ENCODE results near the gene HSP90AA1.
A peak's percentile ranks its signal among the peaks of the same experiment; 100 is the strongest.
"Not testable (repeated sequence)": the region's sequence is repeated elsewhere in the genome, so short reads cannot be mapped to it uniquely, and the experiment has no call there.

Gene HSP90AA1

GRCh38 chr14:102086972-102087761 lies at the start of gene HSP90AA1:
Gene HSP90AA1, minus strand, starts transcription at chr14:102087044. Its CDS starts 666 bp downstream, at chr14:102086378.
- DNase-seq, result peak; percentile 61

DNA sequence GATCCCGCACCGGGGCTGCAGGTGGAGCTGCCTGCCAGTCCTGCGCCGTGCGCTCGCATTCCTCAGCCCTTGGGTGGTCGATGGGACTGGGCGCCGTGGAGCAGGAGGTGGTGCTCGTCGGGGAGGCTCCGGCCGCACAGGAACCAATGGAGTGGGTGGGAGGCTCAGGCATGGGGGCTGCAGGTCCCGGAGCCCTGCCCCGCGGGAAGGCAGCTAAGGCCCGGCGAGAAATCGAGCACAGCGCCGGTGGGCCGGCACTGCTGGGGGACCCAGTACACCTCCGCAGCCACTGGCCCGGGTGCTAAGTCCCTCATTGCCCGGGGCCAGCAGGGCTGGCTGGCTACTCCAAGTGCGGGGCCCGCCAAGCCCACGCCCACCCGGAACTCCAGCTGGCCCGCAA lies 48.6 kb upstream of the HSP90AA1 start:
- DNase-seq, result not testable (repeated sequence)

DNA sequence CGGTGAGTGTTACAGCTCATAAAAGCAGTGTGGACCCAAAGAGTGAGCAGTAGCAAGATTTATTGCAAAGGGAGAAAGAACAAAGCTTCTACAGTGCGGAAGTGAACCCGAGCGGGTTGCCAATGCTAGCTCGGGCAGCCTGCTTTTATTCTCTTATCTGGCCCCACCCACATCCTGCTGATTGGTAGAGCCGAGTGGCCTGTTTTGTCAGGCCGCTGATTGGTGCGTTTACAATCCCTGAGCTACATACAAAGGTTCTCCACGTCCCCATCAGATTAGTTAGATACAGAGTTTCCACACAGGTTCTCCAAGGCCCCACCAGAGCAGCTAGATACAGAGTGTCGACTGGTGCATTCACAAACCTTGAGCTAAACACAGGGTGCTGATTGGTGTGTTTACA lies 47.9 kb upstream of the HSP90AA1 start:
- DNase-seq, result not testable (repeated sequence)

GRCh38 chr14:102134021-102134420 lies 47.2 kb upstream of the HSP90AA1 start:
- not testable (repeated sequence) for DNase-seq

GRCh38 chr14:102131741-102132140 lies 44.9 kb upstream of the HSP90AA1 start:
- DNase-seq, result no peak

DNA sequence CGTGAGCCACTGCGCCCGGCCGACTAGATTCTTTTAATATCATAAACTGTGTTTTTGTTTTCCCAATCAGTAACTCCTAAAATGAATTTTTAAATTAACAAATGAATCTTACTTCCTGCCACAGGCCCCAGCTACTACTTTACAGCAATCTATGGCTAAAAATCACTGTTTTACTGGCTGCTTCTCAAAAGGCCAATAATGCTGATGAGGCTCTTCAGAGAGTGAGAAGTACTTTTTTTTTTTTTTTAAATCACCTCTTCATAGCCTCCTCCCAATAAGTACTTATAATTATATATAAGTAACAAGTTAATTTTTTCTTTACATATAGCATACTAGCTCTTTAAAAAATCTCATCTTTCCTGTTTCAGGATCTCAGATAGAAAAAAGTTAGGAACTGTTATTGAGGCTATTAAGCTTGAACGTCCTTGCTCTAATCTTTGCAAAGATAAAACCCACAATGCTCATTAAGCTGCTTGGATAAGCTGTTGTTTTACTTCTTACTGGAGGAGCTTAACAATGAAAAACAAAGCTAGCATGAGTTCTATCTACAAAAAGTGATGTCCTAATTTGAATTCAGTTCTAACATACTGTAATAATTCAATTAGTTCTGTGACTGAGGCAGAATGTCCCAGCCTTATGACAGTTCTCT lies 40.1 kb upstream of the HSP90AA1 start:
- DNase-seq, result no peak

DNA sequence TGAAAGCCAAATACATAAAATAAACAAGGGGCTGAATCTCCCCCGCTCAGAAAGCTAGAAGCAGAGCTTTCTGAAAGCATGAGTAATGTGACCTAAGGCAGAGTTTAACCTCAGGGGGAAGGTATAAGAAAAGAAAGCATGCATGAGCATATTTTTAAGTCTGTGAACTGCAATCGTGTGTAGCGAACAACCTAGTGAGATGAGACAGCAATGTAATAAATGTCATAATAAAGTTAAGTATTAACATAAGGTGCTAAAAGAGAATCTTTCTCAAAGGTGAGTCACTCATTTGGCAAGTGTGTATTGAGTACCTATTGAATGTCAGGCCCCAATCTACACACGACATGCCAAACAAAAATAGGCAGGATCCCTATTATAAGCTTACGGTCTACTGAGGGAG lies 38.7 kb upstream of the HSP90AA1 start:
- DNase-seq, result no peak

- no peak for DNase-seq
Measured at GRCh38 chr14:102124419-102124818, 37.6 kb upstream of the HSP90AA1 start.

- no peak for DNase-seq
Measured at GRCh38 chr14:102121567-102121966, 34.7 kb upstream of the HSP90AA1 start.

- DNase-seq, result no peak
Measured at GRCh38 chr14:102120888-102121287, 34.0 kb upstream of the HSP90AA1 start.

DNA sequence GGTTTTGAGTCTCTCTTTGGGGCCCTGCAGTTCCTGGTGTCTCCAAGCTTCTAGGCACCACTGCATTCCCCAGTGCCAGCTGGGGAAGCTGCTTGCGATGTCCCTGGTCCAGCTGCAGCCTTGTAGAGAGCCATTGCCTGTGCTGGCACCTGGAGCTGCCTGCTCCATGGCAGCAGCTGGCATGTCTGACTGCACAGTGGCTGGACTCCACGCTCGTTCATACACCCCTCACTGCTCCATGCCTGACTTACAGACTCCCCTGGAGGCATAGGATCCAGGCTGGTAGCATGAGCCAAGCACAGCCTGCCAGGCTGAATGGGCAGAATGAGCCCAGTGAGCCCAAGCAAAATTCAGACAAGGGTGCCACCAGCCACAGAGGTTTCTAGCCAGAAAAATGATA lies 31.0 kb upstream of the HSP90AA1 start:
- DNase-seq, result no peak

- no peak for DNase-seq
Measured at GRCh38 chr14:102116361-102117180, 29.7 kb upstream of the HSP90AA1 start.

DNA sequence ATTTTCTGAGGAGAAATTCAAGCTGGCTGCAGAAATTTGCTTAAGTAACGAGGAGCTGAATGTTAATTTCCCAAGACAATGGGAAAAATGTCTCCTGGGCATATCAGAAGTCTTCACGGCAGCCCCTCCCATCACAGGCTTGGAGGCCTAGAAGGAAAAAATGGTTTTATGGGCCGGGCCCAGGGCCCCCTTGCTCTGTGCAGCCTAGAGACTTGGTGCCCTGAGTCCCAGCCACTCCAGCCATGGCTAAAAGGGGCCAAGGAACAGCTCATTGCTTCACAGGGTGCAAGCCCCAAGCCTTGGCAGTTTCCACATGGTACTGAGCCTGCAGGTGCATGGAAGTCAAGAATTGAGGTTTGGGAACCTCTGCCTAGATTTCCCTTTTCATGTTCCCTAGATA lies 24.3 kb upstream of the HSP90AA1 start:
- no peak for DNase-seq

- DNase-seq, result not testable (repeated sequence)
Measured at GRCh38 chr14:102109332-102109731, 22.5 kb upstream of the HSP90AA1 start.

GRCh38 chr14:102105369-102105768 lies 18.5 kb upstream of the HSP90AA1 start:
- DNase-seq, result no peak

DNA sequence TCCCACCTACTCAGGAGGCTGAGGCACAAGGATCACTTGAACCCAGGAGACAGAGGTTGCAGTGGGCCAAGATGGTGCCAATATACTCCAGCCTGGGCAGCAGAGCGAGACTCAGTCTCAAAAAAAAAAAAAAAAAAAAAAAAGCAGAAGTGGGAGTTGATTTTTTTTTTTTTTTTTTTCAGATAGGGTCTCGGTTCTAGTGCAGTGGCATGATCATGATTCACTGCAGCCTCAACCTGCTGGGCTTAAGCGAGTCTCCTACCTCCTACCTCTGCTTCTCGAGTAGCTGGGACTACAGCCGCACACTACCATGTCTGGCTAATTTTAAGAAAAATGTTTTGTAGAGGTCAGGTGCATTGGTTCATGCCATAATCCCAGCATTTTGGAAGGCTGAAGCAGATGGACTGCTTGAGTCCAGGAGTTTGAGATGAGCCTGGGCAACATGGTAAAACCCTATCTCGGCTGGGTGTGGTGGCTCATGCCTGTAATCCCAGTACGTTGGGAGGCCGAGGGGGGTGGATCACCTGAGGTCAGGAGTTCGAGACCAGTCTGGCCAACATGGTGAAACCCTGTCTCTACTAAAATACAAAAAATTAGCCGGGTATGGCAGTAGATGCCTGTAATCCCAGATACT lies 16.3 kb upstream of the HSP90AA1 start:
- DNase-seq, result no peak

DNA sequence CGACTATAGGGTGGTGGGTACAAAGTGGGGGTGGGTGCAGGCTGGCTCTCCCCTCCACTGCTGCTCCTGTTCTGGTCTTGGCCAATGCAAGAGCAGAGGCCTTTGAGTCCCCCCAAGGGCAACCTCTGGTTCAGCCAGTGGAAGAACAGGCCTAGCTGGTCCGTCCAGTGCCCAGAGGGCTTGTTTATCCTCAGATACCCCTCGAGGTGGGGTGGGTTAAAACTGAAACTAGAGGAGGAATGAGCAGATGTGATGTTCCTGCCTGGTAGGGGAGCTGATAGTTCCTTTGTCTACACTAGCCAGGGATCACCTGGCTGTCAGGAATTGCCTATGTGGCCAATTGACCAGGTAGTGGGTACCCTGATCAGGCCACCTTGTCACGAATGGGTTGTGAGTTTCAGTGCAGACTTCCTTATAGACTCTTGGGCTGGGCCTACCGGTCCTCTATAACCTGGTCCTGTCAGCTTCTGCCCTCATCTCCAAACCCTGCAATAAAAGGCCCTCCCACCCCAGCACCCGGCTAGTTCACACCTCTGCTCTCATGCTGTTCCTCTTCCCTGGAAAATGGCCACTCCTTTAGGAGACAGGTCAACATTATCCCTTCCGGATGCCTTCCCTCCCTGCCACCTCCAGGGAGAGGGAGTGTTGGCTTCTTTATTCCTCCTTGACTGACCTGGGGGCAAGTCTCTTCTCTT lies 10.7 kb upstream of the HSP90AA1 start:
- DNase-seq, result no peak

DNA sequence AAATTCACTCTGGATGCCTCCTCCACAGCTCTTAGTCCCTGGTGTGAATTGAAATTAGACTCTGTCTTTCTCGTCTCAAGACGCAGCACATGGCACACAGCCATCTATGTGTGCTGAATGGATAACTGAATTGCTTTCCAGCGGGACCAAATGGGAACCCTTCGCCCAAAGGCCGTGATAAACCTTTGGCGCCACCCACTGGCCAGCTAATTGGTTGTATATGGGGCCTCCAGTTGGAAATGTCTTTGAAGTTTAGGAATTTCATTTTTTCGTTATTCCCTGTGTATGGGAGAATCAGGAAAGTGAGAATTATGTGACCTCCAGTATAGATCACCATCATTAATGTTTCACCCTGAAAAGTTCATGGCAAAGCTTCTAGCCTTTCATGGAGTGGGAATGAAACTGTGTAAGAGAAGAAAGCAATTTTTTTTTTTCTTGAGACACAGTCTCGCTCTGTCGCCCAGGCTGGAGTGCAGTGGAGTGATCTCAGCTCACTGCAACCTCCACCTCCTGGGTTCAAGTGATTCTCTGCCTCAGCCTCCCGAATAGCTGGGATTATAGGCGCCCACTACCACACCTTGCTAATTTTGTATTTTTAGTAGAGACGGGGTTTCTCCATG lies 9.8 kb upstream of the HSP90AA1 start:
- DNase-seq, result no peak

DNA sequence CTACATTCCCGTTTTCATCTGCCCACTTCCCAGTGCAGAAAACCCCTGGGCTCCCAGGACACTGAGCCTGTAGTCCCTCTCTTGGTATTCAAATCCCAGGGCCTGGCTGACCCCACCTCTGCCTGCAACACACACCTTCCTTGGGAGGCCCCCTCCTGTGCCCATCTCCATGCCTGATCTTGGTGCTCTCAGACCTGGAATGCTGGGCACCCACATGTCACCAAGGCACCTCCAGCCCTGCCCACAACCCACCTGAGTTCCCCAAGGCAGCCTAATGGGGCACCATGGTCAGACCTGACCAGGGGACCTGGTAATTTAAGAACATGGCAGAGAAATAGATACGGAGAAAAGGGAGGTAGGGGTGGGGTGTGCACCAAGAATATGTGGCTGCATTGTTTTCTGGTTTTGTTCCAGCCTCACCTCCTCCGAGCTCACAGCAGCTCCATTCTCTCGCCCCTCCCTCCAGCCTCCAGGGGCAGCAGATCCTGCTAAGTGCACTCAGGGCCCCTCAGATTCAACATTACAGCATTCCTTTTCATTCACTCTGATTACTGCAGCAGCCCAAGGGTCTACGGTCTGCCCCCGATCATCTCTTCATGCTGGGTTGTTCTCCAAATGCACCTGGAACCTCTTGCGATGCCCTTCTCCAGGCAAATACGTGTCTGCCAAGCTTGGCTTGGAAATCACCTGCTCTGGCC lies 9.2 kb upstream of the HSP90AA1 start:
- DNase-seq, result no peak

GRCh38 chr14:102095231-102095870 lies 8.5 kb upstream of the HSP90AA1 start:
- DNase-seq, result no peak

GRCh38 chr14:102094101-102094500 lies 7.3 kb upstream of the HSP90AA1 start:
- no peak for DNase-seq

Measured in NCI-H1436 treated with DMSO at 0.1 percent for 48 hours (cell line).